MV-4-11 (cell line): ENCODE measurements around the gene SESN1.
"Not testable (repeated sequence)": the region's sequence is repeated elsewhere in the genome, so short reads cannot be mapped to it uniquely, and the experiment has no call there.

Source experiments
- DNase-seq: peaks from one replicate; lab custom pipeline; 2025; lab: John Stamatoyannopoulos, UW

SESN1 gene

GRCh38 chr6:109094416-109095035 is at the start of gene SESN1:
TSS of gene SESN1 (minus strand) at chr6:109094846. CDS start at chr6:109094073, 773 bp downstream.
- DNase-seq, result peak; percentile 76

GRCh38 chr6:109143191-109143590 is 48.5 kb upstream of the SESN1 start:
- DNase-seq, result no peak

GRCh38 chr6:109142067-109142466 is 47.4 kb upstream of the SESN1 start:
- DNase-seq, result not testable (repeated sequence)

GRCh38 chr6:109139109-109139508 is 44.5 kb upstream of the SESN1 start:
- DNase-seq, result no peak

GRCh38 chr6:109136530-109136929 is 41.9 kb upstream of the SESN1 start:
- DNase-seq, result not testable (repeated sequence)

GRCh38 chr6:109136039-109136438 is 41.4 kb upstream of the SESN1 start:
- DNase-seq, result not testable (repeated sequence)

- DNase-seq, result not testable (repeated sequence)
Observed at GRCh38 chr6:109135600-109135999, 41.0 kb upstream of the SESN1 start.

- no peak for DNase-seq
Observed at GRCh38 chr6:109130065-109130464, 35.4 kb upstream of the SESN1 start.

- DNase-seq, result no peak
Observed at GRCh38 chr6:109125504-109125903, 30.9 kb upstream of the SESN1 start.

GRCh38 chr6:109124219-109124618 is 29.6 kb upstream of the SESN1 start:
- DNase-seq, result no peak

- DNase-seq, result no peak
Observed at GRCh38 chr6:109121411-109121810, 26.8 kb upstream of the SESN1 start.

- no peak for DNase-seq
Observed at GRCh38 chr6:109118871-109119354, 24.3 kb upstream of the SESN1 start.

GRCh38 chr6:109118337-109118736 is 23.7 kb upstream of the SESN1 start:
- no peak for DNase-seq

- DNase-seq, result peak; percentile 75
Observed at GRCh38 chr6:109117346-109118035, 22.8 kb upstream of the SESN1 start.

GRCh38 chr6:109112663-109113062 is 18.0 kb upstream of the SESN1 start:
- DNase-seq, result not testable (repeated sequence)

GRCh38 chr6:109109663-109110062 is 15.0 kb upstream of the SESN1 start:
- not testable (repeated sequence) for DNase-seq

GRCh38 chr6:109105681-109106080 is 11.0 kb upstream of the SESN1 start:
- no peak for DNase-seq

GRCh38 chr6:109104512-109104911 is 9.9 kb upstream of the SESN1 start:
- no peak for DNase-seq

- no peak for DNase-seq
Observed at GRCh38 chr6:109103942-109104341, 9.3 kb upstream of the SESN1 start.

GRCh38 chr6:109102762-109103161 is 8.1 kb upstream of the SESN1 start:
- DNase-seq, result no peak

GRCh38 chr6:109097661-109098060 is 3.0 kb upstream of the SESN1 start:
- DNase-seq, result no peak

- DNase-seq, result no peak
Observed at GRCh38 chr6:109096208-109096607, 1.6 kb upstream of the SESN1 start.

GRCh38 chr6:109095835-109096084 is 1.1 kb upstream of the SESN1 start:
- no peak for DNase-seq
